ENCODE data around the gene GNL3.

Gene GNL3

DNA sequence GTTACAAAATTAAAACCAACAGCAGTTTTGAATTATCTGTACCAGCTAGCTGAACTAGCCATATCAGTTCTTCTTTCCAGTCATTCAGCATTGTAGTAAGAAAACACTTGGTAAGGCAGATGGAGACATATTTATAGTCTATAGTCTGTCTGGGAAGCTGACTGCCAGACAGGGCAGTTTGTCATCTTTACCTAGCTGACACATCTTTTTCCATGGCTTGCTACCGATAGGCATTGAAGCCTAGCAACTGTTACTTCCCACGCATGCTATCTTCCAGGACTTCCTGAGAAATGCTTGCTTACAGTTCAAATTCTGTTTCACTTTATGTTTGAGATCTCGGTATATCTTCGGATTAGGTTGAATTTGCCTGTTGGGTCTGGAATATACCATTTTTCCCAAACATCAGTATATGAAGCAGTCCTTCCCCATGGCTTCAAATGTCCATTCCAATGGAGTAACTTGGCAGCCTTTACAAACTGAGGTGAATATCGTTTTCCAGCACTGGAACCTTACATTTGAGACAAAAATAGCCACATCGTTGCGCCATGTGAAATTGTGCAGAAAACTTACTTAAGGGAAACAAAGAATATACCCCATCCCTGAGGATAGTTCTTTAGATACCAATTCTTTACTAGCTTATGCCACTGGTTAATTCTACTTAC, 8.8 kb downstream of the GNL3 start:
- Histone ChIP-seq H3K36me3 (peaks cover 87 to 100% (median 95%) of the 10 kb centered on the region in 11 experiments), H3K9me3 (replicated peaks in 1 of 11) (no peaks in the 10 kb centered on the region), H3K9ac (no peak overlapping the region), H3K27me3 (no peaks in the 10 kb centered on the region), H3K27ac (no peak overlapping the region), H3K4me1 (peaks cover under 1 to 49% (median 15%) of the 10 kb centered on the region in 10 experiments; a peak in 14 of 20 replicates), H3K4me2 (no peak overlapping the region), H4K20me1 (peaks cover 0 to 86% (median 67%) of the 10 kb centered on the region in 11 experiments; a peak in 21 of 22 replicates), H3K4me3 (no peak overlapping the region)
- no peak for TF ChIP-seq Cebpa-rat (IDR thresholded peaks at IDR 0.05)

- Histone ChIP-seq H3K9ac (no peak overlapping the region), H3K27me3 (no peaks in the 10 kb centered on the region), H3K4me3 (no peak overlapping the region), H3K4me1 (peaks cover 0 to 35% (median 8%) of the 10 kb centered on the region in 10 experiments; a peak in 12 of 20 replicates), H3K36me3 (peaks cover 75 to 93% (median 87%) of the 10 kb centered on the region in 11 experiments), H3K9me3 (replicated peaks in 1 of 11) (no peaks in the 10 kb centered on the region), H3K4me2 (no peak overlapping the region), H3K27ac (peak overlapping the region in 1 of 11 experiments; percentile 53; a peak in 1 of 22 replicates), H4K20me1 (peaks cover 0 to 76% (median 54%) of the 10 kb centered on the region in 11 experiments; a peak in 21 of 22 replicates)
- TF ChIP-seq Cebpa-rat (IDR thresholded peaks at IDR 0.05) = no peak
Observed at GRCh38 chr3:52695798-52696671, 10.2 kb downstream of the GNL3 start.

DNA sequence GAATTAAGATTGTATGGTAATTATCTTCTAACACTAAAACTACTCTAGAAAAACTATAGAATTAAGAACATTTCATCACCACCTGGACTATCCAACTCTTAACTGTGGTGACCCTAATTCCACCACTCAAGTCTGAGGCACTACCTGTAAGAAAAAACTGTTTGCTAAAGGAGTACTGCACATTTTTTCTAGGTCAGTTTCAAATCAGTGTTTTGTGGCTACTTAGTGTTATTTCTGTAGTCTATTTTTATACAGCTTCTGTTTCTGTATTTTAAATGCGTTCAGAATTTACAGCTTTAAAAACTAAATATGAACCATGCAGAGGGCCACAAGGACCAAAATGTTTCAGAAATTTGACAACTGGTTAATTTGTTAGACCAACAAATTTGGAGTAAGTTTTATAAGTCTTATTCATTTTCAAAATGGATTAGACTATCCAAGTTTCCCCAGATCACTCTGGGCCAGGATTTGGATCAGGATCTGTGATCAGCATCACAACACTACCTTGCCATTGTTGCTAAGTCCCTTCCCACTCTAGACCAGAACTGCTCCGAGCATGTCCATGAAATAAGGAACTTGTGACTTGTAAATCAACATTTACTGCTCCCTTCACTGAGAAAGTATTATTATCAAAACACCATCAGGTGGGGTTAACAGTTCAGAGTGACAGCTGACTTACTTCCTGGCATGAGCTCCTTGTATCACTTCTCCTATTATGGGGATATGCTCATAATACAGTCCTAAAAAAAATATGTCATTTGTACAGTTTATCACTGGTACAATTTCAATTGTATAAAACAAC, 11.2 kb downstream of the GNL3 start:
- no peaks in the 10 kb centered on the region for H3K27me3 ChIP-seq
- peaks cover 66 to 86% (median 77%) of the 10 kb centered on the region in 11 experiments for H3K36me3 ChIP-seq
- TF ChIP-seq Cebpa-rat (IDR thresholded peaks at IDR 0.05) = no peak
- peaks cover 0 to 36% (median 8%) of the 10 kb centered on the region in 10 experiments; a peak in 10 of 20 replicates for H3K4me1 ChIP-seq
- H3K4me2 ChIP-seq = peak overlapping the region in 2 of 11 experiments; percentile 39 to 42; a peak in 2 of 22 replicates
- peaks cover 0 to 66% (median 44%) of the 10 kb centered on the region in 11 experiments; a peak in 21 of 22 replicates for H4K20me1 ChIP-seq
- peak overlapping the region in 6 of 11 experiments; percentile 2 to 53 (median 26); a peak in 8 of 22 replicates for H3K27ac ChIP-seq
- H3K9me3 ChIP-seq (replicated peaks in 1 of 11) = no peaks in the 10 kb centered on the region
- 0 out of 22 replicates have a peak overlapping the region, but pooled peaks of 2 of the 11 experiments have one; percentile 12 to 13 for H3K9ac ChIP-seq
- no peak overlapping the region for H3K4me3 ChIP-seq

DNA sequence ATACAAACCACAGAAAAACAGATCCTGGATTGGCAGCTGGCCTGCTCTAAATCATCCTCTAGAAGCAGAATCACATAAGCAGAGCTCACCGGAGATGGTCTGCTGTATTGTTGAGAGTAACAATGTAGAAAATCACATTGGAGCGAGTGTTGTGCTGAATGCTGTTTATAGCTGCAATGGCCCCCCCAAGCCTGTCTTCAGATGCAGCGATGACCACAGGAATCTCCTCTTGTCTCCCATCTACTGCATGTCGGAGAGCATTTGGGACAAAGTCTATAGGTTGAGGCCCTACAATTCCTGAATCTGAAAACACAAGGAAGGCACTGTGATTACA, 11.8 kb downstream of the GNL3 start:
- H3K9ac ChIP-seq = peak overlapping the region in 2 of 11 experiments; percentile 12 to 13; a peak in 1 of 22 replicates
- peak overlapping the region in 2 of 11 experiments; percentile 39 to 42; a peak in 2 of 22 replicates for H3K4me2 ChIP-seq
- H3K36me3 ChIP-seq = peaks cover 60 to 86% (median 71%) of the 10 kb centered on the region in 11 experiments
- H3K27ac ChIP-seq = peak overlapping the region in 6 of 11 experiments; percentile 2 to 53 (median 26); a peak in 8 of 22 replicates
- no peak overlapping the region for H3K4me3 ChIP-seq
- H3K27me3 ChIP-seq = no peaks in the 10 kb centered on the region
- no peak for TF ChIP-seq Cebpa-rat (IDR thresholded peaks at IDR 0.05)
- peaks cover 0 to 60% (median 38%) of the 10 kb centered on the region in 11 experiments; a peak in 21 of 22 replicates for H4K20me1 ChIP-seq
- no peaks in the 10 kb centered on the region for H3K9me3 ChIP-seq (replicated peaks in 1 of 11)
- peaks cover 0 to 41% (median 8%) of the 10 kb centered on the region in 10 experiments; a peak in 12 of 20 replicates for H3K4me1 ChIP-seq

GRCh38 chr3:52703341-52703740, 17.5 kb downstream of the GNL3 start:
- no peaks in the 10 kb centered on the region for H3K27me3 ChIP-seq
- H3K4me2 ChIP-seq = peak overlapping the region; percentile 93 to 100 (median 97)
- H3K27ac ChIP-seq = peak overlapping the region in 9 of 11 experiments; percentile 87 to 92 (median 88); a peak in 11 of 22 replicates
- no peaks in the 10 kb centered on the region for H3K9me3 ChIP-seq (replicated peaks in 1 of 11)
- TF ChIP-seq Cebpa-rat (IDR thresholded peaks at IDR 0.05) = no peak
- H3K4me1 ChIP-seq = peaks cover 28 to 49% (median 38%) of the 10 kb centered on the region in 10 experiments
- peaks cover 12 to 40% (median 24%) of the 10 kb centered on the region in 11 experiments; a peak in 21 of 22 replicates for H3K36me3 ChIP-seq
- H4K20me1 ChIP-seq = peaks cover 0 to 12% (median under 1%) of the 10 kb centered on the region in 11 experiments; a peak in 4 of 22 replicates
- H3K4me3 ChIP-seq = peak overlapping the region in 6 of 10 experiments; percentile 81 to 94 (median 84); a peak in 8 of 20 replicates
- peak overlapping the region in 9 of 11 experiments; percentile 6 to 94 (median 92); a peak in 11 of 22 replicates for H3K9ac ChIP-seq

DNA sequence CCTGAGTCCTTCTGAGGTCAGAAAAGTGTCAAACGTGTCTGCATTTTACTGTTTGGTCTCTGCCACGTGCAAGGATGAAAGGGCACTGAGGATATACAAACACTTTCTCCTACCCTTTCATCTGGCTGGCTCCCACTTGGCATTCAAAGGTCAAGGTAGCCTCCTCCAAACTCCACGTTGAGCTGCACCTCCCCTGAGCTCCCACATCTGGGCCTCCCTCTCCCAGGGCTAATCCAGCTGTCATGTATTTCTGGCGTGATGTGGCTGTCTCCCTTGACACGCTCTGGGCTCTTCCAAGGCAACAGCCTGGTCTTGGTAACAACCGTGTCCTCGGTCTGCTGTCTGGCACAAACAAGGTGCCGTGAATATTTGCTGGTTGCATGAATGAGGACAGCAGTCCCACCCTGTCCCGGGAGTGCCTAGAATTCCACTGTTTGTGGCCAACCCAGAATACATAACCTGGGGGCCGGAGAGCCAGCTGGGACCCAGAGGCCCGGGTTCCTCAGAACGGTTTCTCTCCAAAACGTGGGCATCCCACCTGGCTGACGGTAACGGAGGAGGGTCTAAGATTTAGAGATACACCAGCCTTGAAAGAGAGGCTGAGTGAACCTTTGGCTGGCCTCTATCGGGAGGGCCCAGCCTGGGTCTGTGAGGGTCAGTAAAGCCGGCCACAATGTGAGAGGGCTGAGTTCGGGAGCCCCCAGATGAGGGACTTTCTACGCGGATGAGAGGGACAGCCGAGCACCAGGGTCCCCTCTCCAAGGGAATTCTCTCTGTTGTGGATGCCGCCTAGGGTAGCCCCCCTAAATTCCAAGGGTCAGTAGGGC, 19.0 kb downstream of the GNL3 start:
- Histone ChIP-seq H4K20me1 (peaks cover 0 to 7% (median 0%) of the 10 kb centered on the region in 11 experiments; a peak in 4 of 22 replicates), H3K4me2 (peak overlapping the region; percentile 93 to 100 (median 97)), H3K27me3 (no peaks in the 10 kb centered on the region), H3K36me3 (peaks cover 21 to 40% (median 25%) of the 10 kb centered on the region in 11 experiments), H3K4me1 (peaks cover 38 to 60% (median 46%) of the 10 kb centered on the region in 10 experiments), H3K4me3 (peak overlapping the region; percentile 75 to 94 (median 83)), H3K27ac (peak overlapping the region; percentile 72 to 92 (median 88)), H3K9me3 (replicated peaks in 1 of 11) (no peaks in the 10 kb centered on the region), H3K9ac (peak overlapping the region; percentile 87 to 94 (median 92))
- TF ChIP-seq Cebpa-rat (IDR thresholded peaks at IDR 0.05) = no peak

DNA sequence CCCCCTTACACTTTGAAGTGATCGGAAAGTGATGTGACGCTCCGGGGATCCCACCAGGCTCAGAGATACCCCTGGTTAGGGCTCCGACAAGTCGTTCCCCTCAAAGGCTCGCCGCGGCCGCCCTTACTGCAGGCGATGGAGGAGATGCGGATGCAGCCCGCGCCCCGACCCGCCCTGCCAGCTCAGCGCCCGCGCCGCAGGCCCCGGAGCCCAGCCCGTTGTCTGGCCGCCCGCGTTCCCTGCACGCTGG, 19.5 kb downstream of the GNL3 start:
- peaks cover 0 to 7% (median 0%) of the 10 kb centered on the region in 11 experiments; a peak in 3 of 22 replicates for H4K20me1 ChIP-seq
- no peak for TF ChIP-seq Cebpa-rat (IDR thresholded peaks at IDR 0.05)
- H3K36me3 ChIP-seq = peaks cover 19 to 40% (median 26%) of the 10 kb centered on the region in 11 experiments
- H3K4me2 ChIP-seq = peak overlapping the region; percentile 93 to 100 (median 97)
- H3K27me3 ChIP-seq = no peaks in the 10 kb centered on the region
- peak overlapping the region; percentile 72 to 92 (median 88) for H3K27ac ChIP-seq
- H3K9me3 ChIP-seq (replicated peaks in 1 of 11) = no peaks in the 10 kb centered on the region
- H3K4me1 ChIP-seq = peaks cover 43 to 65% (median 52%) of the 10 kb centered on the region in 10 experiments
- H3K9ac ChIP-seq = peak overlapping the region; percentile 87 to 94 (median 92)
- peak overlapping the region; percentile 75 to 94 (median 83) for H3K4me3 ChIP-seq

Measured in BLaER1 treated with 17β-estradiol and CSF1 and Interleukin-3, amounts not matched to agents 10 nM and 100 nM (cell line).